Progenitor cell of endocrine pancreas (in vitro differentiated cells): Measurements from ENCODE around the gene PPP1R8. TPM values are rescaled to one million over a fixed set of nuclear protein-coding genes. Genes with fewer than 3 reads are reported as not detected.

ENCODE experiments used
- DNase-seq: peaks from one replicate; pipeline ENCODE4 v3.0.0; 2021; ENCODE audit warnings: low spot score; ENCODE audit not compliant: unreplicated experiment
- H3K27ac Mint-ChIP-seq: 2 replicates; pipeline ENCODE4 v1.8.0; 2021; ENCODE audit warnings: mild to moderate bottlenecking, moderate library complexity, mixed read lengths
- H3K27me3 Mint-ChIP-seq: 2 replicates; pipeline ENCODE4 v1.8.0; 2021; ENCODE audit warnings: mixed read lengths
- H3K36me3 Mint-ChIP-seq: 2 replicates; pipeline ENCODE4 v1.8.0; 2022; ENCODE audit warnings: mixed read lengths; ENCODE audit not compliant: insufficient read depth
- H3K4me1 Mint-ChIP-seq: 2 replicates; pipeline ENCODE4 v1.8.0; 2021; ENCODE audit warnings: low read depth, mixed read lengths
- H3K4me3 Mint-ChIP-seq: 2 replicates; pipeline ENCODE4 v1.8.0; 2021; ENCODE audit warnings: low read depth, mild to moderate bottlenecking, moderate library complexity, mixed read lengths
- H3K9me3 Mint-ChIP-seq: 2 replicates; pipeline ENCODE4 v1.8.0; 2021; ENCODE audit warnings: low read depth, mixed read lengths
- total RNA-seq: library from RNA; stranded (reverse); gene quantifications from 2 replicates; pipeline ENCODE4 v1.2.1, GENCODE V29; 2021
- TF ChIP-seq, protein P1 (sequence below): fragments of 200-600 bp; sonication (generic); IDR thresholded peaks from one replicate; pipeline ENCODE4 v1.5.0; 2021; ENCODE audit warnings: antibody characterized with exemption, mild to moderate bottlenecking; ENCODE audit not compliant: unreplicated experiment

The PPP1R8 gene
- total RNA-seq, 1 donor from 2014 or later: 52.5 TPM

- H3K4me3 Mint-ChIP-seq: no peak overlapping the region
- H3K27me3 Mint-ChIP-seq: no peaks in the 10 kb centered on the region
- H3K36me3 Mint-ChIP-seq: no peaks in the 10 kb centered on the region
- no peaks in the 10 kb centered on the region for H3K9me3 Mint-ChIP-seq
- TF ChIP-seq, protein P1, sequence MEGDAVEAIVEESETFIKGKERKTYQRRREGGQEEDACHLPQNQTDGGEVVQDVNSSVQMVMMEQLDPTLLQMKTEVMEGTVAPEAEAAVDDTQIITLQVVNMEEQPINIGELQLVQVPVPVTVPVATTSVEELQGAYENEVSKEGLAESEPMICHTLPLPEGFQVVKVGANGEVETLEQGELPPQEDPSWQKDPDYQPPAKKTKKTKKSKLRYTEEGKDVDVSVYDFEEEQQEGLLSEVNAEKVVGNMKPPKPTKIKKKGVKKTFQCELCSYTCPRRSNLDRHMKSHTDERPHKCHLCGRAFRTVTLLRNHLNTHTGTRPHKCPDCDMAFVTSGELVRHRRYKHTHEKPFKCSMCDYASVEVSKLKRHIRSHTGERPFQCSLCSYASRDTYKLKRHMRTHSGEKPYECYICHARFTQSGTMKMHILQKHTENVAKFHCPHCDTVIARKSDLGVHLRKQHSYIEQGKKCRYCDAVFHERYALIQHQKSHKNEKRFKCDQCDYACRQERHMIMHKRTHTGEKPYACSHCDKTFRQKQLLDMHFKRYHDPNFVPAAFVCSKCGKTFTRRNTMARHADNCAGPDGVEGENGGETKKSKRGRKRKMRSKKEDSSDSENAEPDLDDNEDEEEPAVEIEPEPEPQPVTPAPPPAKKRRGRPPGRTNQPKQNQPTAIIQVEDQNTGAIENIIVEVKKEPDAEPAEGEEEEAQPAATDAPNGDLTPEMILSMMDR: peak; percentile 95
- peak; percentile 67 for DNase-seq
- H3K27ac Mint-ChIP-seq: peak overlapping the region; percentile 29
- H3K4me1 Mint-ChIP-seq: peaks cover 3% of the 10 kb centered on the region
These were observed 27.7 kb downstream of the PPP1R8 start for GRCh38 chr1:27858072-27858948.

DNA sequence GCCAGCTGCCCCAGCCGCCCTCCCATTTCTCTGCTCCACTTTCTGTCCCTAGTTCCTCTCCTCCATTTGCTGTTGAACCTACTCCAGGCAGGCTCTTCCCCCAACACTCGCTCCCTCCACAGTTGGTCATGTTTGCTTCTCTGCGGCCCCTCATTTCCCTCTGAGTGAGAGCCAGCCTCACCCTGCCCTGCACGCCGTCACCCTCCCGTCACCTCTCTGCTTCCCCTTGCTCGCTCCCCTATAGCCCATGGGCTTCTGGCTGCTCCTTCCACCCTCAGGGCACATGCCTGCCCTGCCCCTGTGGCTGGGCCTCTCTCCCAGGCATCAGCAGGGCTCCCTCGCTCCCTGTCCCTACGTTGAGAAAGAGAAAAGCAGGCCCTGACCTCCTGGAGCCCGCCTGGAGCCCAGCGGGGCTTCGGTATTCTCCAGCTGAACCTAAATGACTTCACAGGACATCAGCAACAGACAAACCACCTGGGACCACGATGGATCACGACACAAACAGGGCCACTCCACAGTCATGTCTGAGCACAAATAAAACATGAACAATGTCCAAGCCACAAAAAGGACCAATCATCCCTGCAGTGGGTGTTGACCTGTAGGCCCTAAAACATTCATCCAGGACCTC lies 28.5 kb downstream of the PPP1R8 start:
- Mint-ChIP-seq H3K4me1 (peaks cover 3% of the 10 kb centered on the region), H3K4me3 (no peak overlapping the region), H3K36me3 (no peaks in the 10 kb centered on the region), H3K9me3 (no peaks in the 10 kb centered on the region), H3K27me3 (no peaks in the 10 kb centered on the region), H3K27ac (peak overlapping the region; percentile 29)
- TF ChIP-seq, protein P1: no peak
- no peak for DNase-seq

- Mint-ChIP-seq H3K36me3 (no peaks in the 10 kb centered on the region), H3K27me3 (no peaks in the 10 kb centered on the region), H3K4me3 (no peak overlapping the region), H3K27ac (no peak overlapping the region), H3K9me3 (no peaks in the 10 kb centered on the region), H3K4me1 (peaks cover 4% of the 10 kb centered on the region)
- TF ChIP-seq, protein P1: no peak
- no peak for DNase-seq
These were observed 30.9 kb downstream of the PPP1R8 start for GRCh38 chr1:27861436-27861835.

DNA sequence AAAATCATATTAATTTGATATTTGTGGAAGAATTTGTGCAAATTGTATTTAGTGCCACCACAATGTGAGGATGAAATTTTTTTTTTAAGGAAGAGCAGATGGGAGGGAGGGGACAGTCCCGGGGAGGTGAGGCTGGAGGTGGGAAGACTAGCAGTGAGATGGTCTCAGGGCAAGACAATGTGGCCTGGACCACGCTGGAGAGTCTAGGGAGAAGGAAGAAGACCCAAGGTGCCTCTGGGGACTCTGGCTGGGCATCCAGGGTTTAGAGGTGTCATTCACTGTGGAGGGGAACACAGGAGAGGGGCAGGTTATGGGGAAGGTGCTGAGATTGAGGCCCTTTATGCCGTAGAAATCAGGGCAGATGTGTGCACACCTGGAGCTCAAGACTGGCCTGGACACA lies 31.4 kb downstream of the PPP1R8 start:
- TF ChIP-seq, protein P1: no peak
- Mint-ChIP-seq H3K4me3 (no peak overlapping the region), H3K27me3 (no peaks in the 10 kb centered on the region), H3K9me3 (no peaks in the 10 kb centered on the region), H3K4me1 (peaks cover 6% of the 10 kb centered on the region), H3K27ac (no peak overlapping the region), H3K36me3 (no peaks in the 10 kb centered on the region)
- no peak for DNase-seq

DNA sequence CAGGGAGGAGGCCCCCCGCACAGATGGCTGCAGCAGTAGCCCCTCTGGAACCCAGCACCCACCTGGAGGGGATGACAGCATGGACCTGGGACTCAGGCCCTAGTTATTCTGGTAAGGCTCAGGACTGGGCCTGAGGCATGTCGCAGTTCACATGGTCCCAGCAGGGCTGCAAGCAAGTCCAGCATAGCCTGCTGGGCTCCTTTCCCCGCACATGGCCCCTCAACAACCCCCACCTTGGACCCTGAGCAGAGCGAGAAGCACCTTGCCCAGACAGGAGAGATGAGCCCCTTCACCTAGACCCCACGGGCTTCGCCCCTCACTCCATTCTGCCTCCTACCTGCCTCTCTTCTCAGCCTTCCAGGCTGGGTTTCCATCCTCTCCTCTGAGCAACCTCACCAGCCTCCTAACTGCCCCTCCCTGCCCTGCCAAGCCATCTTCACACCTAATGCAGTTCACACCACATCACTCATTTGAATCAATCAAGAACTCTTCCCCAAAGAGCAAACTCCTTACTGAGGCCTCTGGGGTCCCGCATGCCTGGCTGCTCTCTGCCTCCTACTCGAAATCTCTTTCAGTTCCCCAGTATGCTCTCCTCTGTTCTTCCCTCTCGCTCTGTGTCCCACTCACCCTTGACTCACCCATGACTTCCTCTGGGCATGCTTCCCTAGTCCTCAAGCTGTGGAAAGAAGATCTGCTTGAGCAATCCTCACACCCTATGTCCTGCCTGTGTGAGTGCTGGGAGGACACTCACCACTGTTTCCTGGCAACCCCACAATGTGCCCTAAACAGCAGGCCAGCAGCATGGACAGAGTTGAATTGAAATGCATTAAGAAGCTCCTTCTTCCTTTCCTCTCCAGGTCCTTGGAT lies 32.3 kb downstream of the PPP1R8 start:
- no peaks in the 10 kb centered on the region for H3K36me3 Mint-ChIP-seq
- H3K27ac Mint-ChIP-seq: peak overlapping the region; percentile 9
- TF ChIP-seq, protein P1: no peak
- H3K27me3 Mint-ChIP-seq: no peaks in the 10 kb centered on the region
- no peaks in the 10 kb centered on the region for H3K9me3 Mint-ChIP-seq
- DNase-seq: no peak
- no peak overlapping the region for H3K4me3 Mint-ChIP-seq
- peaks cover 10% of the 10 kb centered on the region for H3K4me1 Mint-ChIP-seq
